ENCODE measurements around the gene TM9SF1.

- TF ChIP-seq POLR2AphosphoS5 (IDR thresholded peaks at IDR 0.05): no peak
- no peak for TF ChIP-seq EP300 (IDR thresholded peaks at IDR 0.05)
- no peak for TF ChIP-seq CTCF (IDR thresholded peaks at IDR 0.05)
These were observed 27.6 kb downstream of the TM9SF1 start for GRCh38 chr14:24167469-24168114.

Data from sigmoid colon (tissue), 4 donors.